Transverse colon (tissue), 4 donors: Measurements from ENCODE around the gene NRXN2.

Experiments
- EP300 ChIP-seq: sonication (generic); formaldehyde crosslinking; IDR thresholded peaks from one replicate; pipeline ENCODE4 v1.6.1; 2017; ENCODE audit warnings: antibody characterized with exemption, low read depth
- POLR2A ChIP-seq: fragments of 450-650 bp; IDR thresholded peaks from one replicate; pipeline ENCODE4 v1.6.1; 2016; ENCODE audit warnings: antibody characterized with exemption, mild to moderate bottlenecking, moderate library complexity
- POLR2AphosphoS5 ChIP-seq, 3 donors: sonication (generic); formaldehyde crosslinking; IDR thresholded peaks; one replicate each; pipeline ENCODE4 v1.6.1; 2016; ENCODE audit warnings: antibody characterized with exemption in 3 of 3
- TF ChIP-seq, protein P1 (sequence below), 5 experiments: fragments of 200-600 bp in 3 of 5; fragments of 450-650 bp in 2 of 5; sonication (generic) in 3 of 5; IDR thresholded peaks; 1 replicate in 2 of 5; 2 replicates in 3 of 5; pipeline ENCODE4 v1.5.1; 2016 to 2017; ENCODE audit warnings: antibody characterized with exemption in 5 of 5, inconsistent platforms in 3 of 5, mild to moderate bottlenecking in 2 of 5, moderate library complexity in 1 of 5

DNA sequence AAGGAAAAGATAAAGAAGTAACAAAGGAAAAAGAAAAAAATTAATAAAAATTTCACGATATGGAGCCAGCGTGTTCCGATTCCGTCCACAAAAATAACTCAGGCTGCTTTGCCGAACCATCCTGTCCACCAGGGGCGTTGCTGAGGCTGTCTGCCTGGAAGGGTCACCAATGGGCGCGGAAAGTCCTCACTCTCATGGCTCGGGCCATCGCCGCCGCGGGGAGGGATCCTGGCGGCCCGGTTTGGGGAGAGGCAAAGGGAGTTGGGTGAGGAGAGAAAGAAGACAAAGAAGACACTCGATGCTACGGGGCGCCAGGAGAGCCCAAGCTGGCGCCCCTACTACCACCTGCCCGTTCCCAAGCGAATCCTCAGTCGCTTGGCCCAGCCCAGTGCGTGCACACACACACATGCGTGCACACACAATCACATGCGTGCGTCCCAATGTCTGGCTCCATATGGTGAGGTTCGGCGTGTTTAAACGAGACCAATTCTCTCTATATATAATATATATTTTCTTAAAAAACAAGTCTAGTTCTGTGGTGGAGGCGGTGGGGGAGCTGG is 42.4 kb upstream of the NRXN2 start:
- peak in 1 of 3 donors; percentile 12 for TF ChIP-seq POLR2AphosphoS5 (IDR thresholded peaks at IDR 0.05)
- TF ChIP-seq, protein P1, sequence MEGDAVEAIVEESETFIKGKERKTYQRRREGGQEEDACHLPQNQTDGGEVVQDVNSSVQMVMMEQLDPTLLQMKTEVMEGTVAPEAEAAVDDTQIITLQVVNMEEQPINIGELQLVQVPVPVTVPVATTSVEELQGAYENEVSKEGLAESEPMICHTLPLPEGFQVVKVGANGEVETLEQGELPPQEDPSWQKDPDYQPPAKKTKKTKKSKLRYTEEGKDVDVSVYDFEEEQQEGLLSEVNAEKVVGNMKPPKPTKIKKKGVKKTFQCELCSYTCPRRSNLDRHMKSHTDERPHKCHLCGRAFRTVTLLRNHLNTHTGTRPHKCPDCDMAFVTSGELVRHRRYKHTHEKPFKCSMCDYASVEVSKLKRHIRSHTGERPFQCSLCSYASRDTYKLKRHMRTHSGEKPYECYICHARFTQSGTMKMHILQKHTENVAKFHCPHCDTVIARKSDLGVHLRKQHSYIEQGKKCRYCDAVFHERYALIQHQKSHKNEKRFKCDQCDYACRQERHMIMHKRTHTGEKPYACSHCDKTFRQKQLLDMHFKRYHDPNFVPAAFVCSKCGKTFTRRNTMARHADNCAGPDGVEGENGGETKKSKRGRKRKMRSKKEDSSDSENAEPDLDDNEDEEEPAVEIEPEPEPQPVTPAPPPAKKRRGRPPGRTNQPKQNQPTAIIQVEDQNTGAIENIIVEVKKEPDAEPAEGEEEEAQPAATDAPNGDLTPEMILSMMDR (IDR thresholded peaks at IDR 0.05): no peak
- no peak for TF ChIP-seq EP300
- no peak for TF ChIP-seq POLR2A
